Transverse colon (tissue), 4 donors: ENCODE measurements around the gene RBM23.

Source experiments
- EP300 ChIP-seq: sonication (generic); formaldehyde crosslinking; IDR thresholded peaks from one replicate; pipeline ENCODE4 v1.6.1; 2017; ENCODE audit warnings: antibody characterized with exemption, low read depth
- POLR2AphosphoS5 ChIP-seq, 3 donors: sonication (generic); formaldehyde crosslinking; IDR thresholded peaks; one replicate each; pipeline ENCODE4 v1.6.1; 2016; ENCODE audit warnings: antibody characterized with exemption in 3 of 3
- TF ChIP-seq, protein P1 (sequence below), 5 experiments: fragments of 200-600 bp in 3 of 5; fragments of 450-650 bp in 2 of 5; sonication (generic) in 3 of 5; IDR thresholded peaks; 1 replicate in 2 of 5; 2 replicates in 3 of 5; pipeline ENCODE4 v1.5.1; 2016 to 2017; ENCODE audit warnings: antibody characterized with exemption in 5 of 5, inconsistent platforms in 3 of 5, mild to moderate bottlenecking in 2 of 5, moderate library complexity in 1 of 5

DNA sequence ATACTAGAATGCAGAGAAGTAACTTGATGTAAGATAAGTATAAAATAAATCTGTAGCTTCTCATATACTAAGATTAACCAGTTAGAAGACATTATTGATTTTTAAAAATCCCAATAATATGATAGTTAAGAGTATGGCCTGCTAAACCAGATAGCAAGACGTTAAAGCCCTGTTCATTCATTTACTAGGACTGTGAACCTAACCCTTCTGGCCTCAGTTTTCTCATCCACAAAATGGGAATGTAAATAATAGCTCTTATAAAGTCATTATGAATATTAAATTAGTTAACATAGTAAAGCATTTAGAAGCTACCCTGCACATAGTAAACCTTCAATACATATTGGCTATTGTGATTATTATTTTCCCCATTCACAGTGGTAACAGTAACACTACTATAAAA lies 16.2 kb upstream of the RBM23 start:
- TF ChIP-seq POLR2AphosphoS5 (IDR thresholded peaks at IDR 0.05) (no peak), EP300 (no peak)
- TF ChIP-seq, protein P1, sequence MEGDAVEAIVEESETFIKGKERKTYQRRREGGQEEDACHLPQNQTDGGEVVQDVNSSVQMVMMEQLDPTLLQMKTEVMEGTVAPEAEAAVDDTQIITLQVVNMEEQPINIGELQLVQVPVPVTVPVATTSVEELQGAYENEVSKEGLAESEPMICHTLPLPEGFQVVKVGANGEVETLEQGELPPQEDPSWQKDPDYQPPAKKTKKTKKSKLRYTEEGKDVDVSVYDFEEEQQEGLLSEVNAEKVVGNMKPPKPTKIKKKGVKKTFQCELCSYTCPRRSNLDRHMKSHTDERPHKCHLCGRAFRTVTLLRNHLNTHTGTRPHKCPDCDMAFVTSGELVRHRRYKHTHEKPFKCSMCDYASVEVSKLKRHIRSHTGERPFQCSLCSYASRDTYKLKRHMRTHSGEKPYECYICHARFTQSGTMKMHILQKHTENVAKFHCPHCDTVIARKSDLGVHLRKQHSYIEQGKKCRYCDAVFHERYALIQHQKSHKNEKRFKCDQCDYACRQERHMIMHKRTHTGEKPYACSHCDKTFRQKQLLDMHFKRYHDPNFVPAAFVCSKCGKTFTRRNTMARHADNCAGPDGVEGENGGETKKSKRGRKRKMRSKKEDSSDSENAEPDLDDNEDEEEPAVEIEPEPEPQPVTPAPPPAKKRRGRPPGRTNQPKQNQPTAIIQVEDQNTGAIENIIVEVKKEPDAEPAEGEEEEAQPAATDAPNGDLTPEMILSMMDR (IDR thresholded peaks at IDR 0.05): no peak
